Measurements from ENCODE around the gene PARD3. TPM values are rescaled to one million over a fixed set of nuclear protein-coding genes. Genes with fewer than 3 reads are reported as not detected.
A peak's percentile ranks its signal among the peaks of the same experiment; 100 is the strongest.

The PARD3 gene
- polyA plus RNA-seq, 1 donor from 2014 or later = 12.4 TPM

GRCh38 chr10:34203966-34204630, 611.0 kb downstream of the PARD3 start:
- no peaks in the 10 kb centered on the region for H3K9me3 ChIP-seq (ENCODE audit: low read length)
- no peak for TF ChIP-seq POLR2AphosphoS5 (IDR thresholded peaks at IDR 0.05)
- no peak for TF ChIP-seq TAF1 (IDR thresholded peaks at IDR 0.05; ENCODE audit: low read depth)
- TF ChIP-seq EZH2 (IDR thresholded peaks at IDR 0.05; ENCODE audit: borderline replicate concordance, insufficient read depth, low read length, poor library complexity, severe bottlenecking) = no peak
- TF ChIP-seq EP300 (conservative IDR thresholded peaks at IDR 0.05; ENCODE audit: poor library complexity, severe bottlenecking) = no peak
- no peak for TF ChIP-seq REST (IDR thresholded peaks at IDR 0.05; ENCODE audit: borderline replicate concordance)
- TF ChIP-seq MXI1 (conservative IDR thresholded peaks at IDR 0.05; ENCODE audit: poor library complexity, severe bottlenecking) = no peak
- no peak for TF ChIP-seq RAD21 (conservative IDR thresholded peaks at IDR 0.05)
- no peak for TF ChIP-seq CTCF (IDR thresholded peaks at IDR 0.05; ENCODE audit: poor library complexity, severe bottlenecking)
- no peak for TF ChIP-seq SMC3 (conservative IDR thresholded peaks at IDR 0.05; ENCODE audit: poor library complexity)
- no peak overlapping the region for H3K9ac ChIP-seq (ENCODE audit: low read length)
- H3K9me2 ChIP-seq (ENCODE audit: insufficient read depth, low read length) = no peaks in the 10 kb centered on the region
- H4K20me1 ChIP-seq (ENCODE audit: insufficient read depth) = no peaks in the 10 kb centered on the region
- no peaks in the 10 kb centered on the region for H3K79me2 ChIP-seq (replicated peaks; ENCODE audit: insufficient read depth, low read length)
- no peak overlapping the region for H3K27ac ChIP-seq (ENCODE audit: low read length)
- H3K4me3 ChIP-seq (ENCODE audit: low read length) = no peak overlapping the region
- no peaks in the 10 kb centered on the region for H3K27me3 ChIP-seq (ENCODE audit: insufficient read depth, low read depth, low read length)
- no peak overlapping the region for H2AFZ ChIP-seq (ENCODE audit: low read depth, low read length)
- H3K4me2 ChIP-seq (ENCODE audit: low read length) = no peak overlapping the region
- no peaks in the 10 kb centered on the region for H3K36me3 ChIP-seq (ENCODE audit: insufficient read depth, low read length)
- peaks cover 3% of the 10 kb centered on the region for H3F3A ChIP-seq (ENCODE audit: insufficient read depth, low read length, poor library complexity, severe bottlenecking)

GRCh38 chr10:34200355-34200901, 614.7 kb downstream of the PARD3 start:
- H3K4me3 ChIP-seq (ENCODE audit: low read length) = no peak overlapping the region
- no peaks in the 10 kb centered on the region for H4K20me1 ChIP-seq (ENCODE audit: insufficient read depth)
- no peak overlapping the region for H3K4me2 ChIP-seq (ENCODE audit: low read length)
- H3F3A ChIP-seq (ENCODE audit: insufficient read depth, low read length, poor library complexity, severe bottlenecking) = peaks cover 3% of the 10 kb centered on the region
- H3K27ac ChIP-seq (ENCODE audit: low read length) = peak overlapping the region; percentile 51
- H3K9me3 ChIP-seq (ENCODE audit: low read length) = no peaks in the 10 kb centered on the region
- H3K36me3 ChIP-seq (ENCODE audit: insufficient read depth, low read length) = no peaks in the 10 kb centered on the region
- no peaks in the 10 kb centered on the region for H3K79me2 ChIP-seq (replicated peaks; ENCODE audit: insufficient read depth, low read length)
- H3K27me3 ChIP-seq (ENCODE audit: insufficient read depth, low read depth, low read length) = no peaks in the 10 kb centered on the region
- peak overlapping the region; percentile 11 for H3K9ac ChIP-seq (ENCODE audit: low read length)
- no peak overlapping the region for H2AFZ ChIP-seq (ENCODE audit: low read depth, low read length)
- H3K9me2 ChIP-seq (ENCODE audit: insufficient read depth, low read length) = no peaks in the 10 kb centered on the region
- TF ChIP-seq REST (IDR thresholded peaks at IDR 0.05; ENCODE audit: borderline replicate concordance) (no peak), SMC3 (conservative IDR thresholded peaks at IDR 0.05; ENCODE audit: poor library complexity) (peak; percentile 13)
